ENCODE data around the gene GNB1L.
A peak's percentile ranks its signal among the peaks of the same experiment; 100 is the strongest.
"Not testable (repeated sequence)": the region's sequence is repeated elsewhere in the genome, so short reads cannot be mapped to it uniquely, and the experiment has no call there.

Gene GNB1L

DNA sequence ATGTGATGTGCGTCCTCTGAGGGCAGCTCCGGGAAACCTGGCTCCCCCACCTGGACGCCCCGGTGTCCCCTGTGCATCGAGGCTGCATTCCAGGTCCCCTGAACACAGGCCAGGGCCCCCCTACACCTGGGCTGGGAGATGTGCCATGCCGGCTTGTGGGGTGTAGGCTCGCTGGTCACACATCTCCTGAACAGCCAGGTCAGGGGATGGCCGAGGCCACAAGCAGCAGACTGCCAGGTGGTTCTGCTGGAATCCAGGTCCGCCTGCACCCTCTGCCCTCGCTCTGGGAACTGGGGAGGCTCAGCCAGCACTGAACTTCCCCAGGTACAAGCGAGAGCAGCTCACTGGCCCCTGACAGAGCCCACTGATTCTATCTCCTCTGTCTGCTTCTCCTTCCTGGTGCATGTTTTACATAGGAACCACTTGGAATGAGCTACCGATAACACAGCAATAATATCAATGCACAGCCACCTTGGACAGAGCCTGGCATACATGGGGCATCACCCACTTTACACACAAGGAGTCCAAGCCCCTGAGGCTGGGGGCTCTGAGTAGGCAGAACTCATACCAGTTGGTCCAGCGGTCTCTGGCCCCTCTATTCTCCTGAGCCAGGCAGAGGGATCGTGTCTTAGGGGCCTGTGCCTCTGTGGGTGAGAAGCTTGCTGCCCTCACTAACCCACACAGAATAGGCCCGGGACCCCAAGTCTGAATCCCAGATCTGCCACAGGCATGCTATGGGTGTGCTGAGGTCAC, 47.3 kb downstream of the GNB1L start:
- DNase-seq: no peak

DNA sequence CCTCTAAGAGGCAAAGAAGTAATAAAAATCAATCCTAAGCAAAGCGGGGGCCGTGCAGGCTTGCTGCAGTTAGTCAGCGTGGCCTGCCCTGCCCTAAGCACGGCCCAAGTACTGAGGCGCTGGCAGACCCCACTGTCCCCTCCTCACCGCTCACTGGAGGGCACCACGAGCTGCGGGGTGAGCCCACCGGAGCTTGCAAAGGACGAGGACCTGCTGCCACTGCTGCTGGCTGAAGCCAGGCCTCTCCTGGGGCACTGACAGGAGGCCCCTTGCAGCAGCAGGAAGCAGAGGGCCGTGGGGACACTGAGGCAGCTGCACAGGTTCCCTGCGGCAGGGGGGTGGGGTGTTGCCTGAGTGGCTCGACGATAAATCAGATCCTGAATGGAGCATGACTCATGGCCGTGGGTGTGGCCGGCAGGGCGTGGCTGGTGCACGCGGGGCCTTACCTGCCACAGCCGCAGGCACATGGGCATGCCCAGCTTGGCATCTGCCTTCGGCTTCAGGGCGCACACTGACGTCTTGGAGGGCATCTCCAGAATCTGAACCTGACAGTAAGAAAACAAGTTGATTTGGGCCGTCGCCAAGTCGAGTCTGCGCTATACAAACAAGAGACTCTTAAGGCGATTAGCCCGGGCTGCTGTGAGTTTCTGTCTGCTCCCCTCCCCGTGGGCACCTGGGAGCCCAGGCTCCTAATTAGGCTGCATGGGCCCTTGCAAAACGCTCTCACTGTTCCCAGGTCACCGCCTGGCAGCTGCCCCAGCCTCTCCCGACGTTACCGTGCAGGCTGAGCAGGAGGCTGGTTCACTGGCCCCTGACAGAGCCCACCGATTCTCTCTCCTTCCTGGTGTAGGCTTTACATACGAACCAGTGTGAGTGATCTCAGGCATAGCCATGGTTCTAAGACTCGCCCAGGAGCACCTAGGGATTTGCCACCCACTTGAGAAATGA, 48.2 kb downstream of the GNB1L start:
- DNase-seq: no peak

DNA sequence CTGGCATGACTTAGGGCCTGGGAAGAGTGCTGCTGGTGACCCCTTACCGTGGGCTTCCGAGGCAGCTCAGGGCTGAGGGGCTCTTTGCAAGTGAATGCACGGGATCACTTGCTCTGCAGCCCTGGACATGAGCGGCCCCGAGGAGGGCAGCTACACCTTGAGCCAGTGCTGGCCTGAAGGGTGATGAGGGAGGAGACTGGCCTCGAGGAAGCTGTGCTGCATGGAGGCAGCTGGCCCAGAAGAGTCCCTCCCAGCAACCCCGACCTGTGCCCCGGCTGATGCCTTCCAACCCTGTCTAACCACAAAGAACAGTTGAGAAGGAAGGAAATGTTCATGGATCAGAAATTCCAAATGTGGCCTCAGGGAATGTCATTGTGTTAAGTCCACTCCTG, 48.9 kb downstream of the GNB1L start:
- DNase-seq: no peak

DNA sequence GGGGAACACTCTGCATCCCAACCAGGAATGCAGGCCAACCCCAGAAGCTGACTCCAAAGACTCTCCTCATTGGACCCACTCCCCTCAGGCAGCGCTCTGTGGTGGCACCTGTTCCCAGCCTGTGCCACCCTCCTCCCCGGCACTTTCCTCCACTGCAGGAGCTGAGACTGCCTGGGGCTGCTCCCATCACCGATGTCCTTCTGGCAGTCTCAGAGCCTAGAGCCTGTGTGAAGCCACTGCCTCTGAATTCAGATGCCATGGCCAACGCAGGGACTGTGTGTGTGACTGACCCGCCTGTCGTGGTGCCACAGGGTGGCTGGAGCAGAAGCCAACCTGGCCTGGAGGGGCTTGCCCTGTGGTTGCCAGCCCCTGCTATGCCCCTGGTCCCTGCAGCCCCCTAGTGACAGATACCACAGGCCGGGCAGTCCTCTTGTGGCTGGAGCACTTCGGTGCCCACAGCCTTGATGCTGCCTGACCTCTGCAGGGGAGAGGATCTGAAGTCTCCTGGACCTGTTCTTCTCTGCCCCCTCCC, 50.9 kb downstream of the GNB1L start:
- DNase-seq: no peak

DNA sequence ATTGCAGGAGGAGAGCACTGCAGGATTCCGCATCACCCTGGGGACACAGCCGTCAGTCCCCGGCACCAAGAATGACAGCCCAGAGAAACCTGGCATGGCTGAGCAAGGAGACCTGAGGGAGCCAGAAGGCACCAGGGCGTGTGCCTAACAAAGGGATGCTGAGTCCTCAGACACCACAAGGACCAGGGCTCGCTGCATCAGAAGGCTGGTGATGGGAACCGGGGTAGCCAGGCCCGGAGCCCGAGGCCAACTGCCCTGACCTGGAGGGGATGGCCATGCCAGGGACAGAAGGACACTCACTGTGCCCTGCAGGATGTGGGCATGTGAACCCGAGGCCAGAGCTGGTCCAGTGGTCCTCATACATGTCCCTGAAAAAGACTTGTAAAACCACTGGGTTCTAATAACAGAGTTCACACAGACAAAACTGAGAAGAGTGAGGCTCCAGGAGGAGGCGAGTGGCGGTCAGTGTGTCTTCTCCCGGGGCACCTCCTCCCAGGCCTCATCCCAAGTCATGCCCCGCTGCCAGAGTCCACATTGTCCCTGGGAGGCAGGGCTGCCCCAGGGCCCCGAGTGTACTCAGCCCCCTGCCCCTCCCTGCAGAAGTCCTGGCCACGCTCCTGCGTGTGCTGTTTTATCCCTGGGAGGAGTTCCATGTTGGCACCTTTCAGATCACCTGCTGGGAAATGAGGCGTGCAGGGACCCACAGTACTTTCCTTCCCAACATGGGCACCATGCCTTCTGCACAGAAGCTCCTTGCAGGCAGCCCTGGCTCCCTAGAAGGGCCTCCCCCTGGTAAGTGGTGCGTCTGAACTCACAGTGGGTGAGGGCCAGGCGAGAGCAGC, 51.6 kb downstream of the GNB1L start:
- DNase-seq: no peak

DNA sequence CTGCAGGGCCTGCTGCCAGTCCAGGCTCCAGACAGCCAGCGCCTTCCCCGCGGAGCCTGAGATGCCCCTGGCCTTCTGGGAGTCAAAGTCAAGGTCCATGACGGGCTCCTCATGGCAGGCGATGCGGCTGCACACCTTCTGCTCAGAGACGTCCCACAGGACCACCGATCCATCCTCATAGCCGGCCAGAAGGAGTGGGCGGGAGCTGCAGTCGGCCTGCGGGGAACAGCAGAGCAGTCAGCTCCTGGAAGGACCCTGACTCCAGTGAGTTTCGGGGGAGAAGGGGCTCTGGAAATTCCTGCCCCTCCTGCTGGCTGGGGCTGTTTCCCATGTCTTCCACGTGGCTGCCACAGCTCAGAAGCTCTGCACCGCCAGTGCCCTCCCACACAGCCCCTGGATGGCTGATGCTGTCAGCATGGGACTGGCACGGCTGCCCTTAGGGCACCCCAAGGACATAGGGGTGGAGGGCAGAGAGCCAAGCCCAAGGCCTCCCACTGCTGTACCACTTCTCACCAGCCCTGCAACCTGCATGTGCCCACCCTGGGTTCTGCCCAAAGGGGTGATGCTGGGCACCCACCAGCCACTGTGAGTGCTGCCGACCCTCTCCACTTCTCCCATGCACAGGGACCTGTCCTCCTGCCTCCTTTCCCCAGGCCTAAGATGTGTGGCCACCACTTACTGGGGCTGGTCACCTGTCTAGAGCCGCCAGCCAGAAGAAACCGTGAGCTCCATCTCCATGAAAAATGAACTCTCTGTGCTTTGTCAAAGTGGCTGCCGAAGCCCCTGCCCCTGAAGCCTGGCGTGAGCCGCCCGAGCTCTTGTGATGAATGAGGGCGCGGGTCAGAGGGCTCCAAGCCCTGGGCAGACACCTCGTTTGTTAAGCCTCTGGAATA, 52.4 kb downstream of the GNB1L start:
- no peak for DNase-seq

DNA sequence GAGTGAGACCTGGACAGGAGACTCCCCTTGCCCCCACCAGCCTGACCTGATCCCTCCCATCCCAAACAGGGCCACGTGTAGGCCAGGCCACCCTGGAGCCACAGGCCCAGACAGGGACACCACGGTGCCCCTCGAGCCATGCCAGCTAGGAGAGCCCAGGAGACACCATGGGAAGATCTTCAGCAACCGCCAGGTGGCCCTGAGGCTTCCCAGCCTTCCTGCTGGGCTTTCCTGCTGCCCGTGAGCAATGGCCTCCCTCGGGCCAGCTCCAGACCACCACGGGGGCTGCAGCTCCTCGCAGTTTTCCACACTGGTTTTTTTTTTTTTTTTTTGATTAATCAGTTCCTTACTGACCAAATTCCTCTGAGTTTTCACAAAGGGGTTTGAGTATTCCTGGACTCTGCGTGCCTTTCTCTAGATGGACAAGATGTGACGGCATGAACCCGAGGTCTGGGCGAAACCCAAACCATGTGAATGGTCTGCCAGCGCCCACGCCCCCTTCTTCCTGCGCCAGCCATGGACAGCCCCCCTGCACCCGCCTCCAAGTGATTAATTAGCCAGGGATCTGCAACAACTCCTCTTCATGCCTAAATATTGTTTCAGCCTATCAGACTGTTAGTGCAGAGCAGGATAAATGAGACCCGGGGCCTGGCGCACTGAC, 53.2 kb downstream of the GNB1L start:
- no peak for DNase-seq

DNA sequence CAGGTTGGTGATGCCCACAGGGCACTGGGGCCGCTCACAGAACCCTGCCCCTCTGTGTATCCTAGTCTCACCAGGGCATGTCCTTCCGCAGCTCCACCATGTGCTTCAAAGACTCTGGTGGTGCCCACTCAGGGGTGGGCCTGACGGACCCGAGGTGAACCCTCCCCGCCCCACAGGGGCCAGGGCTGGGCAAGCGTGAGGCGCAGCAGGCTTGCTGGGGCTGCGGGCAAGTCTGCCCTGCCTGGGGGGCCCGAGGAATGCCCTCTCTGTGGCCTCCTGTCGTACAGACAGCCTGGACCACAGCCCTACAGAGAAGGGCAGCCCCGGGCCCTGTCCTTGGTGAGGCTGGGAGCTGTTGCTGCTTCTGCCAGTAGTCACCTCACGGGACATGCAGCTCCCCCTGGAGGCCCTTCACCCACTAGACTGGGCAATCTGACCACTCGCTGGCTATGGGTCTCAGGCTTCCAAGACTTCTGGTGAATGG, 53.9 kb downstream of the GNB1L start:
- no peak for DNase-seq

DNA sequence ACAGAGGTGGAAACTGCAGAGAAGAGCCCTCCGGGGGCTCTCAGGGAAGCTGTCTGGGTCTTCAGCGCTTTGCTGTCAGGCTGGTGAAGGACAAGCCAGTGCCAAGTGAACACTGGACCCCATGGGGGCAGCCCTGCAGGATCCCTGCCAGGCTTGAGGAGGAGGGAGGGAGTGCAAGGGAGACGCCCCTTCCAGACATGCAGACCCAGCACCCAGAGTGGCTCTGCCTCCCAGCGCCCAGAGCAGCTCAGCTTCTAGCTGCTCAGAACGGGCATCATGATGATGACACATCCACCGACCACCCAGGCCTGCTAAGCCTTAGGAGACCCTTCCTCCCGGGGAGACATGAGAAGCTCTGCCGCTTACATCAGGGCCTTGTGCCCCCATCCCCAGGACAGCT, 54.4 kb downstream of the GNB1L start:
- no peak for DNase-seq

DNA sequence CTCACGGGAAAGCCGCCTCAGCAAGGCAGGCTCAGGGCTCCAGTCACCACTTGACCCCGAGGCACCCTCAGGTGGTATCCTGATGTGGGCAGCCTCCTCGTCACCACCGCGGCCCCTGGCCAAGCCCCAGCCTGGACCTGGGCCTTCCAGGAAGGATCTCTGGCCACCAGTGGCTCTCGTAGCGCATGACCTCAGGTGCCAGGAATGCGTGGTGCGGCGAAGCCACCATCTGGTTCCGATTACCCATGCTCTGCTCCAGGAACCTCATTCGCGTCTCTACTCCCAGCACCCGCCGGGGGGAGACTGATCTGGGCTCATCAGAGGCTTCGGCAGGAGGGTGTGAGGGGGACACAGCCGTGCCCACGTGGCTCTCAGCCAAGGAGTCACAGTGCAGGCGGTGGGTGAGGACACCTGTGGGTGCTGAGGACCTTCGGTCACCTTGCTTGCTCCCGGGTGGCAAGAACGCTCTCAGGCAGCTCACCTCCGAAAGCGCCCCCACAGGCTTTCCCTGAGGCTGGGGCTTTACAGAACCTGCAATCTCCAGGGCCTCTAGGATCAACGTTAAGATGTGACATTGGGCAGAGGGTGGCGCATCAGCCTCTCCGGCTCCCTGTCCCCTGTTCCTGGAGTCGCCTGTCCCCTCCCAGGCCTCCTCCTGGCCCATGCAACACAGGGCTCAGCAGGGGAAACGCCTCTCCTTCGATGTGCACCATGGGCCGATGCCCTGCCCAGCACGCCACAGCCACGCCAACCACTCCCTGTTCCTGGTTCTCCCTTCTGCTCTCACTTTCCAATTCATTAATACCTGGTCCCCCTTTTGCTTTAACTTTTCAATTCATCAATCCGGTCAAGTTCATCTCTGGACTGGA, 55.1 kb downstream of the GNB1L start:
- DNase-seq: peak; percentile 88

DNA sequence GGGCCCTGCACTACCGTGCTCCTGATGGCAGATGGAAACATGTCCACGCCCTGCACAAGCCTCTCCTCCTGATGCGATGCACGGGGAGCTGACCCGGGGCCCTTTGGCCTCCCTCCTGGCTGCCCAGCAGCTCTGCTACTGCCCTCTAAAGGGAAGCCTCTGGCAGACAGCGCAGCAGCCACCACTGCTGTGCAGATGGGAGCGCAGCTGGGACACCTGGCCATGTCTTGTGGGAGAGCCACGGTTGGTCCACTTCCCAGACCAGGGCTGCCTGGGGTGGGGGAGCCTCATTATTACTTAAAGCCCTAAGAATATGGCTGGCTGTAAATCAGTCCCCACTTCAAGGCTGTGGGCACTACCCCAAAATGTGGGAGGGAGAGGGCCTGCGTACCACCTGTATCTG, 55.8 kb downstream of the GNB1L start:
- peak; percentile 62 for DNase-seq

DNA sequence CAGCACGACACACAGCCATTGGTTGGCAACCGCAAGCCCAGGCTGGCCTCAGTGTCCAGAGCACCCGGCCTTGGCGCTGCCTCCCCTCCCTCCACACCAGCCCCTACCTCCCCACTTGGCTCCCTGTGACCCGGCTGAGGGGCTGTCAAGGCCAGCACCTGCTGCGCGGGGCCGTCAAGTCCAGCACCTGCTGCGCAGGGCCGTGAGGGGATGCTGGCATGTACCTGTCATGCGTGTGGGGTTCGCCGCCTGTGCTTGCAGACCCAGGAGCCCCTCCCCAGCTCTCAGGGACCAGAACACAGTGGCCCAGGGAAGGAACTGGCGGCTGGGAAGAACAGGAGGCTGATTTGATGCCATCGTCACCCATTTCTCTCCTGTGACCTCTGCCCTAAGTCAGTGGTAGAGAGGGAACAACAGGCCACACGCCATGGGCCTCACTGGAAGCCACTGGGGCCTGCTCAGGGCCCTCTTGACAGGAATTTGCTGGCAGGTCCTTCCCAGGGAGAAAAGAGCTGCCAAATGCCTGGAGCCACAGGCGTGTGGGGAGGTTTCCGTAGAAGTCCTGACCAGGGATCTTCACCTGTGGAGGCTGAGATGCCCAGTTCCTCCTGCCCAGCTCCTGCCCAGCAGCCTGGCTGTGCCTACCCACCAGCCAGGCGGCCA, 56.5 kb downstream of the GNB1L start:
- DNase-seq: no peak

DNA sequence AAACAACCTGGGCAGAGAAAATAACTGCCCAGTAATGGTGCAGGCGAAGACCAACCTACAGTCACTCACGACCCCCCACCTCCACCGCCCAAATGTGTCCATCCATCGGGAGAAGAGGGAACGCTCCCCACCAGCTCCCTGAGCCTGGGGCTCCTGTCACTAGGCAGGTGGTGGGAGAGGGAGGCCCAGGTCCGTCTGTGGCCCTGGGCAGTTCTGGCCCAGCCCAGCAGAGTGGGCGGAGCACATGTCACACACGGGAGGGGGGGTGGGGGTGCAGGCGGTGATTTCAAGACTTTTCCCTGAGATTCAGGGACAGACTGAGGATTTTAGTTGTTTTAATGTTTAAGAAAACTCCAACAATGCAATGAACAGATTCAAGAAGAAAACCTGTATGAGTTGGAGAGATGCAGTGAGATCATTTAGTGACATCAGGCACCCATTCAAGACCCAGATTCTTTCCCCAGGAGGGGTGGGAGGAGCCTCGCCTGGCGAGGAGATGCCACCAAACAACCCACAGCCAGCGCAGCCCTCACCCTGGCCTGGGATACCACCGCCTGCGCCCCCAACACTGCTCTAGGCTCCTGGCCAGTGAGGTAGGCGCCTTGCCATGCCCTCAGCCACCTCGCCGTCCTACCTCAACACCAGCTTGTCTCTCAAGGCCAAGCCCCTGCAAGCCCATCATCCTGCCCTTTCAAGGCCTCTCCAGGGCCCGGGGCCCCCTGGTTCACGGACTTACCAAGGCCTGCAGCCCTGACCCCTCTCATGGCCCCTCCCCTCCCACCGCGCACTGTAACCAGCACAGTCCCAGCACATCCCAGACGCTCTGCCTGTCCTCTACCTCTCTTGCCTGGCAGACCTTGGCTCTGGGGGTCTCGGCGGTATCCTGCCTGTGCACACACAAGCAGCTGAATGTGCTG, 57.3 kb downstream of the GNB1L start:
- no peak for DNase-seq

DNA sequence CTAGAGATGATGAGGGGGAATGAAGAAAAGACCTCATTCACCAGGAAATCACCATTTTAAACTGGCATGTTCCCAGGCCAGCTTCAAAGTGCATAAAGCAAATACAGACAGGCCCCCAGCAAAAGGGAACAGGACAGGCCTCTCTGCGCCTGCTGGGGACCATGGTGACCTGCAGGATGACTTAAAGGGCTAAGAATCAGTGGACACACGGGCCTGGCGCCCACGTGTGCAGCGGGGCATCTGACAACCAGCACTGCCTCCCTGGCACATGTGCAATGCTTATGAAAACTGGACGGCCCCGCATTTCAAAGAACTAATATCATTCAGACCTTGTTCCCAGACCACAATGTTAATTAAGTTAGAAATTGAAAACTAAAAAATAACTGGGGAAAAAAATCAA, 58.5 kb downstream of the GNB1L start:
- no peak for DNase-seq

DNA sequence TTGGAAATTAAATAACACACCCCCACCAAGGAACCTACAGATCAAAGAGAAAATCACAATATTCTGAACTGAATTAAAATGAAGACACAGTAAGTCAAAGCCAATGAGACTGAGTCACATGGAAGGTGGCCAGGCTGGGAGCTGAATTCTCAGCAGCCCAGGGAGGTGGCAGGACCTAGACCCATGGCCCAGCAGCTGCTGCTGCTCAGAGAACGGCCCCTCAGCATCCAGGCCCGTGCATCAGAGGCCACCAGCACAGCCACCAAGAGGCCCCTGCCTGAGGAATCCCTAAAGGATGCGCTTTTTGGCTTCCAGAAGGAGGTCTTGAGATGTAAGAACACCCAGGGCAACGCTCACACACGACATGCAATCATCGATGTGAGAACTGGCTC, 59.1 kb downstream of the GNB1L start:
- DNase-seq: no peak

DNA sequence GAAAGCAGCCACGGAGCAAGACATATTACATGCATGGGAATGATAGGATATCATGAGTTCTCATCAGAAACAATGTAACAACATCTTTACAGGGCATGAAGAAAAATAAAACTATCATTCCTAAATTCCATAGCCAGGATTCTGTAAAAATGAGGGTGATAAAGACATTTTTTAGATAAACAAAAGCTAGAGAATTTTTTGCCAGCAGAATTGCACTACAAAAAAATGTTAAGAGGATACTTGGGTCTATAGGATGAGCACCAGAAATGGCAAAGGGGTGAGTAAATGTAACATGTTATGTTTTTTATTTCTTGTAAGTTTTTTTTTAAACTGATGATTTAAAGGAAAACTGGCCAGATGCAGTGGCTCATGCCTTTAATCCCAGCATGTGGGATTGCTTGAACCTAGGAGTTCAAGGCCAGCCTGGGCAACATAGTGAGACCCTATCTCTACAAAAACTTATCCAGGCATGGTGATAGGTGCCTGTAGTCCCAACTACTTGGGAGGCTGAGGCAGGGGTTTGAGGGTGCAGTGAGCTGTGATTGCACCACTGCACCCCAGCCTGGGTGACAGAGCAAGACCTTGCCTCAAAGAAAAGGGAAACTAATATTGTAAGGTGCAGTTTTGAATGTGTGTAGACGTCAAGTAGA, 60.9 kb downstream of the GNB1L start:
- DNase-seq: no peak

DNA sequence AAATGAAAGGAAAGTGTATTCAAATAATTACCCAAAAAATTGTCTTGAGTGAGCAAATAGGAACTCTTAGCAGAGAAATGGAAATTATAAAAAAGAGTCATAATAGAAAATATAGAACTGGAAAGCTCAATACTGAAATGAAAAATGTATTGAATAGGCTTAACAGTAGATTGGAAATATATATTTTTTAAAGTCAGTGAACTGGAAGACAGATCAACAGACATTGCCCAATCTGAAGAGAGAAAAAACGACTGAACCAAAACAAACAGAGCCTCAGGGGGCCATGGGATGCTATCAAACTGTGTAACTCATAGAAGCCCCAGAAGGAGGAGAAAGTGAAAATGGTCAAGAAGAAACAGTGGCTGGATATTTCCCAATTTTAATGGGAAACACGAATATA, 61.5 kb downstream of the GNB1L start:
- no peak for DNase-seq

DNA sequence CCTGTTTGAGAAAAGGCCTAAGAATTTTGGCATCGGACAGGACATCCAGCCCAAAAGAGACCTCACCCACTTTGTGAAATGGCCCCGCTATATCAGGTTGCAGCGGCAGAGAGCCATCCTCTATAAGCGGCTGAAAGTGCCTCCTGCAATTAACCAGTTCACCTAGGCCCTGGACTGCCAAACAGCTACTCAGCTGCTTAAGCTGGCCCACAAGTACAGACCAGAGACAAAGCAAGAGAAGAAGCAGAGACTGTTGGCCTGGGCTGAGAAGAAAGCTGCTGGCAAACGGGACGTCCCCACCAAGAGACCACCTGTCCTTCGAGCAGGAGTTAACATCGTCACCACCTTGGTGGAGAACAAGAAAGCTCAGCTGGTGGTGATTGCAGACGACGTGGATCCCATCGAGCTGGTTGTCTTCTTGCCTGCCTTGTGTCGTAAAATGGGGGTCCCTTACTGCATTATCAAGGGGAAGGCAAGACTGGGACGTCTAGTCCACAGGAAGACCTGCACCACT, 62.2 kb downstream of the GNB1L start:
- not testable (repeated sequence) for DNase-seq
